ENCODE data around the gene UBE2I.
"Not testable (repeated sequence)": the region's sequence is repeated elsewhere in the genome, so short reads cannot be mapped to it uniquely, and the experiment has no call there.

UBE2I gene

GRCh38 chr16:1277617-1278282 lies 31.7 kb upstream of the UBE2I start:
- DNase-seq = no peak

GRCh38 chr16:1278477-1278876 lies 31.0 kb upstream of the UBE2I start:
- DNase-seq = no peak

- no peak for DNase-seq
Observed at GRCh38 chr16:1279081-1279944, 30.1 kb upstream of the UBE2I start.

- no peak for DNase-seq
Observed at GRCh38 chr16:1279945-1280589, 29.4 kb upstream of the UBE2I start.

DNA sequence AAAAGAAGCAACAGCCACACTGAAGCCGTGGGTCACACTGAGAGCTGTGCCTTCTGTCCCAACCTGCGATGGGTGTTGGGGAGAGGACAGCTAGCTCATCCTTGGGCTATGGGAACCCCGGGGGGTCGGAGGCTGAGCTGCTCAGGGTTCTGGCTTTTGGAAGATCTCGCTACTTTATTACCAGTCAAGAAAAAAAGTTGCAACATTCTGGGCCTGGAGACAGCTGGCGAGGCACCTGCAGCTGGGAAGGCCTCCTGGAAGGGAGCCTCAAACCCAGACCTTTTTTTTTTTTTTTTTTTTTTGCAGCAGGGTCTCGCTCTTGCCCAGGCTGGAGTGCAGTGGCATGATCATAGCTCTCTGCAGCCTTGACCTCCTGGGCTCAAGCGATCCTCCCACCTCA lies 28.7 kb upstream of the UBE2I start:
- DNase-seq = no peak

GRCh38 chr16:1281517-1281916 lies 27.9 kb upstream of the UBE2I start:
- DNase-seq = no peak

DNA sequence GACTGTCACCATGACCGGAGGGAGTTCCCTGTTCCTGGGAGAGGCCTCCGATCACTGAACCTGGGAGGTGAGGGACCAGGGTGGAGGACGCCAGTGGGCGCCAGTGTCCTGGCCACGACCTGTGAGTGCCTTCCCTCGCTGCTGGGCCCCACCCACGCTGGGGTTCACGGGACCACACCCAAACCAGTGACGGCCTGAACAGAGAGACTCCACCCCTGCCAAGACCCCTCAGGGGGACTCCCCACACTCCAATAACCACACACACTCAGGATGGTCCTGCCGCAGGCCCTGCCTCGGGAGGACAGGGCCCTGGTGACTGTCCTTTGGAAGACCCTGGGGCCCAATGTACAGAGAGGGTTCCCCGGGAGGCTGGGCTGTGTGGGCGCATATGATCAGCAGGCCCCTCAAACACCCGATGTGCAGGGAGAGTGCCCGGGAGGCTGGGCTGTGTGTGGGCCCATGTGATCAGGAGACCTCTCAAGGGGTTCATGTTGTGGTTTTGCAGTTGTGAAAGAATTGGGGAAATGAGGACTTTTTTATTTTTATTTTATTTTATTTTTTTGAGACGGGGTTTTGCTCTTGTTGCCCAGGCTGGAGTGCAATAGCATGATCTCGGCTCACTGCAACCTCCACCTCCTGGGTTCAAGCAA lies 27.0 kb upstream of the UBE2I start:
- no peak for DNase-seq

GRCh38 chr16:1283296-1283695 lies 26.1 kb upstream of the UBE2I start:
- no peak for DNase-seq

DNA sequence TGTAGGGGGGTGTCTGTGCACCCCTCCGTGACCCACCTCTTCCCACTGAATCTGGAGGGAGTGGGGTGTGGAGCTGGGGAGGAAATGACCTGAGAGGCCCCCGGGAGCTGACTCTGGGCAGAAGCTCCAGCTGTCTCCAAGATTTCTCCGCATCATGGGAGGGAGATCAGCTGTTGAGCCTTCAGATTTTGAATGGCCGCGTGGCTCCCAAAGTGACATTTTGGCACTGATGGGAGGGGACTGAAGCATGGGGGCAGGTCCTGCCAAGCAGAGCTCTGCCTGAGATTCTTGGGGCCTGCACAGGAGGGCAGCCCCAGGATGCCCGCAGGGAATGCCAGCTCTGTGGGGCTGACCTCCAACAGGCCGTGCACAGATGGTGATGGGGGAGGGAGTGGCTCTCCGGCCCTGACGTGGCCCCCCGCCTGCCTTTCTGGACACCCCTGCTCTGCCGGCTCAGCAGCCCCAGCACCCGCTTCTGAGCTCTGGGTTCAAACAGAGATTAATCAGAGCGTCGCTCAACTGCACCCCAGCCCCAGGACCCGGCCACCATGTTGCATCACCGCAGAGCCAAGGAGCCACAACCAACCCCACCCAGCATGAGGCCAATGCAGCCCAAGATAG lies 25.3 kb upstream of the UBE2I start:
- DNase-seq = no peak

- no peak for DNase-seq
Observed at GRCh38 chr16:1285669-1286512, 23.5 kb upstream of the UBE2I start.

DNA sequence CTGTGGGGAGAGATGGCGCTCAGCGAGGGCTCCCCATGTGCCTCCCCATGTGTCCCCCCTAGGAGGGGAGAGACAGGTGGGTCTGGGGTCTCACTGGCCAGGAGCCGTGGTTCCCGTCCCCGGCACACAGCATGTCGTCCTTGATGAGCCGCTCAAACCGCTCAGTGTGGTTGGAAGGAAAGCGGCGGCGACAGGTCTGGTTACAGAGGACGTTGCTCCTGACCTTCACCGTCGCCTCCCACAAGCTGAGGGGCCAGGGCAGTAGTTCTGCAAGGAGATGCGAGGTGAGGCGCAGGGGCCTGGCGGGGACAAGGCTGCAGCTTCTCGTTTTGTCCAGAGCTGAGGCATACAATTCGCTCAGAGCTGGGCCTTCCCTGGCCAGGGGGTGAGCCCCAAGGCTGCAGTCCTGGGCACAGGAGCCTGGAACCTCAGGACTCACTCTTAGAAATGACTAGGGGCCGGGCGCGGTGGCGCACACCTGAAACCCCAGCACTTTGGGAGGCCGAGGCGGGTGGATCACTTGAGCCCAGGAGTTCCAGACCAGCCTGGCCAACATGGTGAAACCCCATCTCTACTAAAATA lies 22.8 kb upstream of the UBE2I start:
- DNase-seq = no peak

GRCh38 chr16:1287982-1288670 lies 21.3 kb upstream of the UBE2I start:
- DNase-seq = no peak

- DNase-seq = no peak
Observed at GRCh38 chr16:1288813-1289476, 20.5 kb upstream of the UBE2I start.

DNA sequence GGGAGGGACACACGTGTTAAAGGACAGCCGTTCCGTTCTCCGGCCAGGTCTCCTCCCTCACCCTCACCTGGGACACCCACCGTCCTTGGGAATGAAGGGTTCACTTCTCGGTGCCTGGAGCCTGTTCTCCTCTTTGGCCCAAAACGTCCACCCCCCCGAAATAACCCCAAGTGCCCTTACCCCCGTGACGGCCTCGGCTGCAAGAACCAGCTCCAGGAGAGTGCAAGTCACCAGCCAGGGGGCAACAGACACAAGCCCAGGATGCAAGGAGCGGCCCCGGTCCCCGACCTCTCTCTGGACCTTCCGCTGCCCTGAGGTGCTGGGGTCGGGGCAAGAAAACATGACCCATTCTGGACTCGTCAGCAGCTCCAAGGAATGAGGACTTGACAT lies 20.0 kb upstream of the UBE2I start:
- no peak for DNase-seq

GRCh38 chr16:1290063-1290501 lies 19.4 kb upstream of the UBE2I start:
- no peak for DNase-seq

DNA sequence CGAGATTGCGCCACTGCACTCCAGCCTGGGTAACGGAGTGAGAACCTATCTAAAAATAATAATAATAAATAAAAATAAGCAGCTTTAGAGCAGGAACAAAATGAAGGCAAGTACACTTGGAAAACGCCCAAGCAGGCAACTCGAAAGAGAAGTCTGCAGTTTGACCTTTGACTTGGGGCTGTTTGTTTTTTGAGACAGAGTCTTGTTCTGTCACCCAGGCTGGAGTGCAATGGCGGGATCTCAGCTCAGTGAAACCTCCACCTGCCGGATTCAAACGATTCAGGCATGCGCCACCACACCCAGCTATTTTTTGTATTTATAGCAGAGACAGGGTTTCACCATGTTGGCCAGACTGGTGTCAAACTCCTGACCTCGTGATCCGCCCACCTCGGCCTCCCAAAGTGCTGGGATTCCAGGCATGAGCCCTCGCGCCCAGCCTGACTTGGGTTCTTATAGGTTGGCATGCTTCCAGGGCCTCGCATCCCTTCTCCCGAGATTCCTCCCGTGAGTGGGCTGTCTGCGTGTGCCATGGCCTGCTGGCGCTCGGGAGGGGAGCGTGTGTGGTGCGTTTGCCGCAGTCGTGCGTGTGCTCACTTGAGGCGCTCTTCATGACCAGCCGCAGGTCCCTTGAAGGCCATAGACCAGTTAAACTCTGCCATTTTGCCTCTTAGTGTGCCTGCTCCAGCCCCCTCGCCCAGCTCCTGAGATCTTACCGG lies 18.4 kb upstream of the UBE2I start:
- DNase-seq = no peak

DNA sequence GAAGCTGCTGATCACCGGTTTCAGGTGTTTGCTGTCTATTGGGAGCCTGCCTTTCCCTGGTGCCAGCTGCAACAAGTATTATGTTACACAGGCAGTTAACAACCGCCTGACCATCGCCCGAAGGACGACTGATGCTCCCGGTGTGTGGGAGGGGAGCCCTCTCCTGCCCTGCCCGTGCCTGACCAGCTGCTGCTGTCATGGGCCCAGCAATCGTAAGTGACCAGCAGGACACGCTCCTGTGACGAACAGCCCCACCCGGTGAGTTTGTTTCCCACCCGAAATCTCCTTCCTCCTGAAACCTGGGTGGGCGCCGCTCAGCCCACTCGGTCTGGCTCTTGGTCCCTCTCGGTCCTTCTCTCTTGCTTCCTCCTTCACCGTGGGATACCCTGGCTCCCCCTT lies 17.9 kb upstream of the UBE2I start:
- no peak for DNase-seq

- not testable (repeated sequence) for DNase-seq
Observed at GRCh38 chr16:1292208-1292607, 17.2 kb upstream of the UBE2I start.

- DNase-seq = not testable (repeated sequence)
Observed at GRCh38 chr16:1292808-1293207, 16.6 kb upstream of the UBE2I start.
